ENCODE results near the gene KIRREL3. TPM values are rescaled to one million over a fixed set of nuclear protein-coding genes. Genes with fewer than 3 reads are reported as not detected.

KIRREL3 gene
- total and polyA plus RNA-seq, 10 donors: 0.50 to 5.4 (median 2.0) TPM

GRCh38 chr11:126832387-126832786, 168.2 kb downstream of the KIRREL3 start:
- peaks cover 0 to 10% (median 0%) of the 10 kb centered on the region in 7 donors for H3K27me3 ChIP-seq (replicated peaks in 1 of 7)
- no peak for DNase-seq
- no peaks in the 10 kb centered on the region for H3K36me3 ChIP-seq
- no peak for TF ChIP-seq CTCF (IDR thresholded peaks at IDR 0.05 in 8 of 11, conservative IDR thresholded peaks at IDR 0.05 in 3 of 11)
- no peaks in the 10 kb centered on the region for H3K4me1 ChIP-seq
- intact Hi-C loops (cut with DNase I; ENCODE audit: low total_unique reads): no loop called here
- no peak overlapping the region for H3K27ac ChIP-seq
- 75 to 86% (median 82%) methylated on average over 6 of the region's 6 CpGs for WGBS, 5 donors
- H3K9me3 ChIP-seq: peaks cover 0 to 4% (median 0%) of the 10 kb centered on the region in 8 donors
- H3K4me3 ChIP-seq: no peak overlapping the region

- H3K27me3 ChIP-seq (replicated peaks in 1 of 7): peaks cover 0 to 12% (median 0%) of the 10 kb centered on the region in 7 donors
- H3K4me1 ChIP-seq: no peaks in the 10 kb centered on the region
- DNase-seq: no peak
- WGBS, 5 donors: 64 to 81% (median 74%) methylated on average over 7 of the region's 7 CpGs
- H3K9me3 ChIP-seq: no peaks in the 10 kb centered on the region
- intact Hi-C loops (cut with DNase I; ENCODE audit: low total_unique reads): no loop called here
- H3K36me3 ChIP-seq: no peaks in the 10 kb centered on the region
- TF ChIP-seq POLR2A (IDR thresholded peaks at IDR 0.05) (no peak), POLR2AphosphoS5 (IDR thresholded peaks at IDR 0.05) (no peak), CTCF (IDR thresholded peaks at IDR 0.05 in 8 of 11, conservative IDR thresholded peaks at IDR 0.05 in 3 of 11) (no peak)
- no peak overlapping the region for H3K27ac ChIP-seq
- H3K4me3 ChIP-seq: no peak overlapping the region
Observed at GRCh38 chr11:126830216-126830806, 170.3 kb downstream of the KIRREL3 start.

- Histone ChIP-seq H3K27me3 (replicated peaks in 1 of 7) (peaks cover 0 to 12% (median 0%) of the 10 kb centered on the region in 7 donors), H3K27ac (no peak overlapping the region), H3K4me3 (no peak overlapping the region), H3K4me1 (no peaks in the 10 kb centered on the region), H3K36me3 (no peaks in the 10 kb centered on the region), H3K9me3 (no peaks in the 10 kb centered on the region)
- intact Hi-C loops (cut with DNase I; ENCODE audit: low total_unique reads): no loop called here
- DNase-seq: no peak
- 64 to 89% (median 87%) methylated on average over 2 of the region's 2 CpGs for WGBS, 5 donors
- no peak for TF ChIP-seq CTCF (IDR thresholded peaks at IDR 0.05 in 8 of 11, conservative IDR thresholded peaks at IDR 0.05 in 3 of 11)
- TF ChIP-seq POLR2A (IDR thresholded peaks at IDR 0.05): no peak
- TF ChIP-seq POLR2AphosphoS5 (IDR thresholded peaks at IDR 0.05): no peak
Observed at GRCh38 chr11:126829716-126830115, 170.9 kb downstream of the KIRREL3 start.

GRCh38 chr11:126824035-126824607, 176.4 kb downstream of the KIRREL3 start:
- Histone ChIP-seq H3K27ac (no peak overlapping the region), H3K4me3 (no peak overlapping the region), H3K9me3 (no peaks in the 10 kb centered on the region), H3K4me1 (no peaks in the 10 kb centered on the region), H3K36me3 (no peaks in the 10 kb centered on the region), H3K27me3 (replicated peaks in 1 of 7) (peaks cover 0 to 27% (median 0%) of the 10 kb centered on the region in 7 donors)
- intact Hi-C loops (cut with DNase I; ENCODE audit: low total_unique reads): no loop called here
- no peak for TF ChIP-seq CTCF (IDR thresholded peaks at IDR 0.05 in 8 of 11, conservative IDR thresholded peaks at IDR 0.05 in 3 of 11)
- TF ChIP-seq POLR2AphosphoS5 (IDR thresholded peaks at IDR 0.05): no peak
- TF ChIP-seq POLR2A (IDR thresholded peaks at IDR 0.05): no peak
- DNase-seq: no peak
- 70 to 87% (median 76%) methylated on average over 7 of the region's 7 CpGs for WGBS, 5 donors
